Natural killer cell (primary cell): ENCODE measurements around the gene MTARC2. TPM values are rescaled to one million over a fixed set of nuclear protein-coding genes. Genes with fewer than 3 reads are reported as not detected.

Experiments used
- ATAC-seq, 3 donors: fragments of 150-1000 bp in 2 of 3; fragments of 200-7000 bp in 1 of 3; cut with Tn5 transposase; 1 replicate in 1 of 3; 2 replicates in 2 of 3; pipeline ENCODE4 v1.10.0; 2021; ENCODE audit warnings: mild to moderate bottlenecking in 2 of 3, moderate library complexity in 2 of 3
- DNase-seq, 2 donors: peaks; one replicate each; pipeline versions ENCODE4 v3.0.0 to v3.0.0-alpha.2; 2013 to 2021; ENCODE audit warnings: mixed read lengths in 1 of 2
- H3K27ac ChIP-seq: one replicate; pipeline ENCODE4 v1.5.1; 2013; ENCODE audit warnings: mild to moderate bottlenecking, low read length
- H3K27me3 ChIP-seq: one replicate; pipeline ENCODE4 v1.6.1; 2013; ENCODE audit warnings: low read length; ENCODE audit not compliant: control insufficient read depth, insufficient read depth
- H3K36me3 ChIP-seq: one replicate; pipeline ENCODE4 v1.6.1; 2013; ENCODE audit warnings: low read length; ENCODE audit not compliant: control insufficient read depth, insufficient read depth
- H3K4me1 ChIP-seq: one replicate; pipeline ENCODE4 v1.6.1; 2013; ENCODE audit warnings: low read length; ENCODE audit not compliant: control insufficient read depth, insufficient read depth
- H3K4me3 ChIP-seq: one replicate; pipeline ENCODE4 v1.5.1; 2013; ENCODE audit warnings: low read length
- H3K9me3 ChIP-seq: one replicate; pipeline ENCODE4 v1.6.1; 2013; ENCODE audit warnings: low read length; ENCODE audit not compliant: control insufficient read depth, insufficient read depth
- H3K27ac Mint-ChIP-seq, 2 donors: one replicate each; pipeline ENCODE4 v1.8.0; 2022; ENCODE audit warnings: mild to moderate bottlenecking in 2 of 2, mixed read lengths in 2 of 2, moderate library complexity in 1 of 2
- H3K27me3 Mint-ChIP-seq, 2 donors: one replicate each; pipeline ENCODE4 v1.8.0; 2022; ENCODE audit warnings: low read depth in 2 of 2, mixed read lengths in 2 of 2
- H3K36me3 Mint-ChIP-seq: one replicate; pipeline ENCODE4 v1.8.0; 2022; ENCODE audit warnings: mixed read lengths
- H3K4me1 Mint-ChIP-seq, 2 donors: one replicate each; pipeline ENCODE4 v1.8.0; 2022; ENCODE audit warnings: mixed read lengths in 2 of 2
- H3K4me3 Mint-ChIP-seq: one replicate; pipeline ENCODE4 v1.8.0; 2022; ENCODE audit warnings: mild to moderate bottlenecking, moderate library complexity, mixed read lengths
- H3K9me3 Mint-ChIP-seq, 2 donors: one replicate each; pipeline ENCODE4 v1.8.0; 2022; ENCODE audit warnings: mixed read lengths in 2 of 2
- CTCF ChIP-seq: fragments of 200-600 bp; IDR thresholded peaks from one replicate; pipeline ENCODE4 v1.8.0; 2022; ENCODE audit warnings: antibody characterized with exemption
- WGBS: methylation state at CpG from one replicate; pipeline ENCODE4 v1.1.7; 2013; ENCODE audit warnings: missing lambda C conversion rate; ENCODE audit not compliant: insufficient coverage; 5-methylcytosine and 5-hydroxymethylcytosine counted together
- intact Hi-C: fragments of 100-400 bp; cut with micrococcal nuclease; formaldehyde crosslinking; loops from one replicate; pipeline ENCODE4 v1.14.2; 2022
- total RNA-seq, 4 donors: library from RNA; stranded (reverse); fragments of 120-200 nt in 1 of 4; gene quantifications; one replicate each; pipeline versions ENCODE4 v1.2.3 to v1.2.4, GENCODE V29; 2013 to 2022

Gene MTARC2
- total RNA-seq, 3 donors from 2014 or later (not counting 1 experiment from before 2014, with no cell fraction given) = 0.33 to 1.7 (median 0.45) TPM

- ATAC-seq = no peak
- intact Hi-C loops = no loop called here
These were observed 11.0 kb downstream of the MTARC2 start for GRCh38 chr1:220759147-220759546.

GRCh38 chr1:220761688-220762427 lies 13.7 kb downstream of the MTARC2 start:
- no peaks in the 10 kb centered on the region for H3K9me3 ChIP-seq
- no peaks in the 10 kb centered on the region for H3K4me1 ChIP-seq
- no peaks in the 10 kb centered on the region for H3K36me3 ChIP-seq
- WGBS = 84% methylated on average over 7 of the region's 7 CpGs
- no peak for TF ChIP-seq CTCF
- Mint-ChIP-seq H3K4me3 (no peak overlapping the region), H3K4me1 (no peaks in the 10 kb centered on the region), H3K36me3 (no peaks in the 10 kb centered on the region), H3K27ac (no peak overlapping the region), H3K27me3 (peaks cover 6 to 15% of the 10 kb centered on the region in 2 donors), H3K9me3 (no peaks in the 10 kb centered on the region)
- H3K27me3 ChIP-seq = no peaks in the 10 kb centered on the region
- no peak for DNase-seq
- intact Hi-C loops = no loop called here
- ATAC-seq = no peak
- H3K4me3 ChIP-seq = no peak overlapping the region
- no peak overlapping the region for H3K27ac ChIP-seq

More at GRCh38 chr1:220759147-220759546, 11.0 kb downstream of the MTARC2 start:
- H3K36me3 Mint-ChIP-seq = no peaks in the 10 kb centered on the region
- no peaks in the 10 kb centered on the region for H3K4me1 ChIP-seq
- H3K4me3 Mint-ChIP-seq = no peak overlapping the region
- H3K27ac Mint-ChIP-seq = no peak overlapping the region
- no peaks in the 10 kb centered on the region for H3K36me3 ChIP-seq
- no peak for DNase-seq
- no peaks in the 10 kb centered on the region for H3K9me3 Mint-ChIP-seq
- H3K27me3 ChIP-seq = no peaks in the 10 kb centered on the region
- peaks cover 14 to 15% of the 10 kb centered on the region in 2 donors for H3K27me3 Mint-ChIP-seq
- 93% methylated on average over 3 of the region's 3 CpGs for WGBS
- H3K4me3 ChIP-seq = no peak overlapping the region
- H3K27ac ChIP-seq = no peak overlapping the region
- no peak for TF ChIP-seq CTCF
- no peaks in the 10 kb centered on the region for H3K4me1 Mint-ChIP-seq
- no peaks in the 10 kb centered on the region for H3K9me3 ChIP-seq

GRCh38 chr1:220764757-220765156 lies 16.6 kb downstream of the MTARC2 start:
- Histone ChIP-seq H3K27me3 (no peaks in the 10 kb centered on the region), H3K9me3 (no peaks in the 10 kb centered on the region), H3K4me3 (no peak overlapping the region), H3K4me1 (no peaks in the 10 kb centered on the region), H3K36me3 (no peaks in the 10 kb centered on the region), H3K27ac (no peak overlapping the region)
- Mint-ChIP-seq H3K4me3 (no peak overlapping the region), H3K9me3 (no peaks in the 10 kb centered on the region), H3K36me3 (no peaks in the 10 kb centered on the region), H3K27me3 (peaks cover 0 to 8% of the 10 kb centered on the region in 2 donors), H3K27ac (no peak overlapping the region), H3K4me1 (no peaks in the 10 kb centered on the region)
- TF ChIP-seq CTCF = no peak
- 84% methylated on average over 3 of the region's 3 CpGs for WGBS
- no peak for ATAC-seq
- no peak for DNase-seq
- intact Hi-C loops = no loop called here
